Naive thymus-derived CD8-positive, alpha-beta T cell (primary cell): ENCODE results near the gene NHLRC4. TPM values are rescaled to one million over a fixed set of nuclear protein-coding genes. Genes with fewer than 3 reads are reported as not detected.

ENCODE experiments used
- ATAC-seq, 2 donors: fragments of 150-1000 bp; cut with Tn5 transposase in 1 of 2; sonication (Bioruptor Pico), chemical (Tn5 transposase) in 1 of 2; 1 replicate in 1 of 2; 2 replicates in 1 of 2; pipeline ENCODE4 v1.10.0; 2021; ENCODE audit warnings: mild to moderate bottlenecking in 2 of 2, moderate library complexity in 2 of 2
- POLR2A ChIA-PET: fragments of 350-600 bp; sonication (Branson Sonifier 250); formaldehyde crosslinking; loops from one replicate; lab custom pipeline; 2021; ENCODE audit warnings: antibody characterized with exemption; lab: Charles Lee
- DNase-seq, 10 donors: peaks; one replicate each; pipeline versions ENCODE4 v3.0.0 to v3.0.0-alpha.2; 2020 to 2022
- H3K27ac Mint-ChIP-seq, 10 donors: one replicate each; pipeline ENCODE4 v1.8.0; 2020 to 2022; ENCODE audit warnings: mild to moderate bottlenecking in 10 of 10, mixed read lengths in 10 of 10, moderate library complexity in 4 of 10, inconsistent platforms in 1 of 10
- H3K27me3 Mint-ChIP-seq, 5 donors: one replicate each; pipeline ENCODE4 v1.8.0; 2021 to 2022; ENCODE audit warnings: mixed read lengths in 5 of 5
- H3K36me3 Mint-ChIP-seq, 3 donors: one replicate each; pipeline ENCODE4 v1.8.0; 2020 to 2022; ENCODE audit warnings: mixed read lengths in 3 of 3, mild to moderate bottlenecking in 2 of 3, inconsistent platforms in 1 of 3
- H3K4me1 Mint-ChIP-seq, 4 donors: one replicate each; pipeline ENCODE4 v1.8.0; 2021 to 2022; ENCODE audit warnings: mixed read lengths in 4 of 4
- H3K4me3 Mint-ChIP-seq, 10 donors: one replicate each; pipeline ENCODE4 v1.8.0; 2020 to 2022; ENCODE audit warnings: mild to moderate bottlenecking in 10 of 10, mixed read lengths in 10 of 10, moderate library complexity in 6 of 10, inconsistent platforms in 1 of 10
- H3K9me3 Mint-ChIP-seq, 9 donors: one replicate each; pipeline ENCODE4 v1.8.0; 2020 to 2022; ENCODE audit warnings: mixed read lengths in 9 of 9, mild to moderate bottlenecking in 3 of 9, inconsistent platforms in 1 of 9, moderate library complexity in 1 of 9
- polyA plus RNA-seq, 3 donors: library from polyadenylated mRNA; unstranded; fragments of 300-500 nt; fragmentation: Illumina TruSeq; gene quantifications; one replicate each; pipeline ENCODE4 v1.2.3, GENCODE V29; 2021
- total RNA-seq, 8 experiments: library from RNA in 2 of 8; stranded (reverse) in 2 of 8; gene quantifications; one replicate each; pipeline ENCODE4 v1.2.3 and lab custom pipeline; 2021 to 2026

NHLRC4 gene
- total and polyA plus RNA-seq, 5 experiments from 2014 or later, result 1.5 to 5.3 (median 3.3) TPM

- POLR2A ChIA-PET, result interaction anchor here (1.2 to 2.1 kb wide), 5 partner anchors 18 to 69 kb away, joined by 3 to 8 read pairs (median 5); partner anchors contain the start of genes CAPN15 and METTL26
- DNase-seq (no peak), ATAC-seq (no peak)
- H3K27ac Mint-ChIP-seq, result peak overlapping the region in 9 of 10 donors; percentile 66 to 91 (median 88)
- H3K27me3 Mint-ChIP-seq, result peaks cover 0 to 1% (median 0%) of the 10 kb centered on the region in 5 donors
- H3K36me3 Mint-ChIP-seq, result no peaks in the 10 kb centered on the region
- H3K4me3 Mint-ChIP-seq, result peak overlapping the region; percentile 60 to 84 (median 74)
- peaks cover 0 to 2% (median 0%) of the 10 kb centered on the region in 9 donors for H3K9me3 Mint-ChIP-seq
- peaks cover 20 to 39% (median 35%) of the 10 kb centered on the region in 4 donors for H3K4me1 Mint-ChIP-seq
Measured at GRCh38 chr16:567373-568256, 810 bp downstream of the NHLRC4 start.

GRCh38 chr16:568401-569258 lies 1.8 kb downstream of the NHLRC4 start:
- DNase-seq, result no peak
- H3K27ac Mint-ChIP-seq, result peak overlapping the region in 9 of 10 donors; percentile 85 to 94 (median 91)
- no peaks in the 10 kb centered on the region for H3K27me3 Mint-ChIP-seq
- ATAC-seq, result no peak
- no peaks in the 10 kb centered on the region for H3K36me3 Mint-ChIP-seq
- POLR2A ChIA-PET, result interaction anchor here (0.6 to 2.1 kb wide), 4 partner anchors 20 to 167 kb away, joined by 3 to 8 read pairs (median 4); partner anchors contain the start of genes CAPN15 and DECR2
- H3K9me3 Mint-ChIP-seq, result peaks cover 0 to 2% (median 0%) of the 10 kb centered on the region in 9 donors
- H3K4me3 Mint-ChIP-seq, result peak overlapping the region; percentile 81 to 91 (median 84)
- peaks cover 20 to 39% (median 35%) of the 10 kb centered on the region in 4 donors for H3K4me1 Mint-ChIP-seq

DNA sequence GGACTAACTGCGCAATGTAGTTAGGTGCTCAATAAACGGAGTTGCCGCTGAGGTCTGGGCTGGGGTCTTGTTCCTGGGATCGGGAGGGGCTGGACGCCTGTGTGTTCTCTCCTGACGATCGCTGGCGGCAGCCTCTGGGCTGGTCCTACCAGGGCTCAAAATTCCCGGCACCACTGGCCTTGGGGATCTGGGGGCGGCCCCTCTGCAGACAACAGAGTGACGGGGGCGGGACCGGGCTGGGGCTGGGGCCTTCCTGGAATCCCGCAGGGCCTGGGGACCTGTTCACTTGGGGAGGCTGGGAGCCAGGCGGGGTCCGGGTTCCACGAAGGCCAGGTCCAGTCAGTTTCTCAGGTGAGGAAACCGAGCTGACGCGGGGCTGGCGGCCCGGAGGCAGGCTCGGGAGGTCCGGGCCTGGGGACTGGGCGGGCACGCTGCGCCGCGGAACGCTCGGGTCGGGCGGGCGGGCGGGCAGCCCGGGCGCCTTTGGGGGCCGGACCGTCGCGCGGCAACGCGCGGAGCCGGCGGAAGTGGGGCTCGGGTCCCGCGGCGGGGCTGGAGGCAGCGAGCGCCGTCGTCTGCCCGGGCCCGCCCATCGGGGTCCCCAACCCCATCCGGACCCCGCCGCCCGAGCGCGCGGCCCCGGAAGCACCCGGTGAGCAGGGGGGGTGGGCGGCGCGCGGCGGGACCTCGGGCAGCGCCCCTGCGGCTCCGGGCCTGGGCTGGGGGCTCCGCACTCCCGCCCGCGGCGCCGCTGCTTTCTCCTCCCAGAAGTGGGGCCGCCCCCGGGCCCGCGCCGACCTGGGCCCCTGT lies 2.8 kb downstream of the NHLRC4 start, which contains the start of gene PIGQ:
TSS of gene PIGQ (plus strand) at position 524 of the 810 bp plus-strand sequence. CDS start 4,107 bp downstream, outside the sequence.
- POLR2A ChIA-PET, result interaction anchor here (0.6 to 1.2 kb wide), 2 partner anchors 13 to 168 kb away, joined by 3 read pairs; partner anchors contain the start of gene DECR2
- no peaks in the 10 kb centered on the region for H3K36me3 Mint-ChIP-seq
- peaks cover 0 to 2% (median 0%) of the 10 kb centered on the region in 9 donors for H3K9me3 Mint-ChIP-seq

GRCh38 chr16:572865-573650 lies 6.3 kb downstream of the NHLRC4 start:
- Mint-ChIP-seq H3K27ac (no peak overlapping the region), H3K4me1 (peaks cover 14 to 32% (median 25%) of the 10 kb centered on the region in 4 donors), H3K9me3 (peaks cover 0 to 2% (median 0%) of the 10 kb centered on the region in 9 donors), H3K4me3 (no peak overlapping the region), H3K27me3 (no peaks in the 10 kb centered on the region), H3K36me3 (peaks cover 0 to 2% (median 0%) of the 10 kb centered on the region in 3 donors)
- ATAC-seq, result no peak
- no peak for DNase-seq
- POLR2A ChIA-PET, result interaction anchor here (0.9 kb wide), 1 partner anchor 12 kb away, joined by 3 read pairs; no protein-coding TSS in a partner anchor

More for the DNA sequence above, 2.8 kb downstream of the NHLRC4 start, which contains the start of gene PIGQ:
- no peaks in the 10 kb centered on the region for H3K27me3 Mint-ChIP-seq
- ATAC-seq, result peak; percentile 74 to 75
- H3K4me3 Mint-ChIP-seq, result peak within 1 kb of the TSS; percentile 81 to 93 (median 84)
- DNase-seq, result peak; percentile 46 to 81 (median 65)
- H3K27ac Mint-ChIP-seq, result peak within 1 kb of the TSS; percentile 85 to 98 (median 92)
- H3K4me1 Mint-ChIP-seq, result peaks cover 20 to 39% (median 35%) of the 10 kb centered on the region in 4 donors

- POLR2A ChIA-PET, result interaction anchor here (0.9 kb wide), 1 partner anchor 11 kb away, joined by 3 read pairs; no protein-coding TSS in a partner anchor
- H3K4me1 Mint-ChIP-seq, result peaks cover 14 to 27% (median 21%) of the 10 kb centered on the region in 4 donors
- ATAC-seq (no peak), DNase-seq (no peak)
- no peaks in the 10 kb centered on the region for H3K27me3 Mint-ChIP-seq
- no peak overlapping the region for H3K27ac Mint-ChIP-seq
- H3K36me3 Mint-ChIP-seq, result peaks cover 0 to 2% (median 0%) of the 10 kb centered on the region in 3 donors
- no peak overlapping the region for H3K4me3 Mint-ChIP-seq
- H3K9me3 Mint-ChIP-seq, result no peaks in the 10 kb centered on the region
Measured at GRCh38 chr16:574021-574760, 7.4 kb downstream of the NHLRC4 start.

DNA sequence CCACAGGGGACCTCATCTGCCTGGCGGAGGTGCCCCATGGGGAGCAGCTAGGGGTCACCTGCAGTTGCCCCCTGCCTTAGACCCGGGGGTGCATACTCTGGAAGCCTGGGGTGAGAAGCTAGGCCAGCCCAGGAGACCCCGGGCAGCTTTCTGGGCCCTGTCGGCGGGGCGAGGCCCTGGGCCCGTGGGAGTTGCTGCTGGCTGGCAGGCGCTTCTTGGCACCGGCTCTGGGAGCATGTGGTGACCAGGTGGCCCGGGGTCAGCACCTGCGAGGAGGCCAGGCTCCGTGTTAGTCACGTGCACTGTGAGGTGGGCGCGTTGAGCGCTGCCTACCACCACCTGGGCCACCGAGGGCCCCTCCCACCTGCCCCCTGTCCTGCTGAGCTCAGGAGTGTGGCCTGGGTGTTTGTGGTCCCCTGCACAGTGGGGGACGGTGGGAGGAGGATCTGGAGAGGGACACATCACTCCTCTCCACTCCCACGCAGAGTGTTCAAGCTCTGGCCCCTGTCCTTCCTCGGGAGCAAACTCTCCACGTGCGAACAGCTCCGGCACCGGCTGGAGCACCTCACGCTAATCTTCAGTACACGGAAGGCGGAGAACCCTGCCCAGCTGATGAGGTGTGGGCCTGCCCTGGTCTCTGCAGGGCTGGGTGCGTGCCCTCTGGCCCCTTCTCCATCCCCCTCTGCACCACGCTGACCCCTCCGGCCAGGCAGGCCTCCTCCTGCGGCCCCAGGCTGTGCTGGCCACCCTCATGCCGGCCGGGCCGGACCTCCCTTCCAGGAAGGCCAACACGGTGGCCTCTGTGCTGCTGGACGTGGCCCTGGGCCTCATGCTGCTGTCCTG lies 8.8 kb downstream of the NHLRC4 start:
- DNase-seq, result no peak
- H3K4me3 Mint-ChIP-seq, result no peak overlapping the region
- no peaks in the 10 kb centered on the region for H3K9me3 Mint-ChIP-seq
- ATAC-seq, result no peak
- peaks cover 0 to 2% (median 0%) of the 10 kb centered on the region in 3 donors for H3K36me3 Mint-ChIP-seq
- POLR2A ChIA-PET, result interaction anchor here (1.4 kb wide), 1 partner anchor 11 kb away, joined by 3 read pairs; no protein-coding TSS in a partner anchor
- no peaks in the 10 kb centered on the region for H3K27me3 Mint-ChIP-seq
- peaks cover 14 to 21% (median 16%) of the 10 kb centered on the region in 4 donors for H3K4me1 Mint-ChIP-seq
- H3K27ac Mint-ChIP-seq, result no peak overlapping the region

GRCh38 chr16:576197-576822 lies 9.5 kb downstream of the NHLRC4 start:
- ATAC-seq (no peak), DNase-seq (no peak)
- H3K4me1 Mint-ChIP-seq, result peaks cover 7 to 14% (median 9%) of the 10 kb centered on the region in 4 donors
- peaks cover 0 to 2% (median 0%) of the 10 kb centered on the region in 3 donors for H3K36me3 Mint-ChIP-seq
- POLR2A ChIA-PET, result interaction anchor here (0.5 to 1.4 kb wide), 2 partner anchors 11 to 49 kb away, joined by 3 to 4 read pairs; partner anchors contain the start of gene CAPN15
- H3K9me3 Mint-ChIP-seq, result no peaks in the 10 kb centered on the region
- H3K4me3 Mint-ChIP-seq, result no peak overlapping the region
- H3K27ac Mint-ChIP-seq, result no peak overlapping the region
- H3K27me3 Mint-ChIP-seq, result no peaks in the 10 kb centered on the region

DNA sequence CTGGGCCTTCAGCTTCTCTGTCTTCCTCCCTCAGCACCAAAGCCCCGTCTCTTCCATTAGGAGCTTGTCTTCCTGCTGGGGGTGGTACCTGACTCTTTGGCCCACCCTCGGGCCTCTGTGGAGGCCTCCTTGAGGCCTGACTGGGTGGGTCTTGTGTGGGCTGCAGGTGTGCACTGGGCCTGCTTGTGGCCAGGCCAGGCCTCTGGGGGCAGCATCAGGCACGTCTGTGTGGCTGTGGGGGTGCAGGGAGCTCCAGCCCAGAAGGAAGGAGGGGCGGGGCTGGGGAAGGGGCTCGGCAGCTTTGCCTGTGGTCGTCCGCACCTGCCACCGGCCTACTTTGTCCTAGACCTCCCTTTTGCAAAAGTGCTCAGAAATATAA lies 10.0 kb downstream of the NHLRC4 start:
- H3K36me3 Mint-ChIP-seq, result peaks cover 0 to 2% (median 0%) of the 10 kb centered on the region in 3 donors
- ATAC-seq (no peak), DNase-seq (no peak)
- peaks cover 2 to 9% (median 4%) of the 10 kb centered on the region in 4 donors for H3K4me1 Mint-ChIP-seq
- H3K27me3 Mint-ChIP-seq, result no peaks in the 10 kb centered on the region
- no peak overlapping the region for H3K4me3 Mint-ChIP-seq
- no peaks in the 10 kb centered on the region for H3K9me3 Mint-ChIP-seq
- POLR2A ChIA-PET, result interaction anchor here (0.5 kb wide), 1 partner anchor 50 kb away, joined by 4 read pairs; the partner anchor contains the start of gene CAPN15
- H3K27ac Mint-ChIP-seq, result no peak overlapping the region

DNA sequence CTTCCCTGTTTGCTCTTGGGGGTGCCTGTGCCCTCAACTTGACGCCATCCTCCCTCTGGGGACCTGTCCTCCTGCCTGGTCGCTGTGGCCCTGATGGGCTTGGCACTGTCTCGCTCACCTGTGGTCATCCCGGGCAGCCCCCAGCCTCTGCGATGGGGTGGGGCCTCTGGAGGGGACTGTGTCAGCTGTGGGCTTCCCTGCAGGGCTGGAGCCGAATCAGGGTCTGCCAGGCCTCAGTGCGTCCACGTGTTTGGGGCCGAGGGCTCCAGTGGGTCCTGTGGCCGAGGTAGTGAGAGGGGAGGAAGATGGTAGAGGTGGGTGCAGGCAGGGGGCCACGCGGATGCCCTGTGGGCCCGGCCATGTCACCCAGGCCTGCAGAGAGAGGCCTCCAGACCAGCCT lies 11.0 kb downstream of the NHLRC4 start:
- POLR2A ChIA-PET, result interaction anchor here (0.6 to 2.5 kb wide), 2 partner anchors 11 to 76 kb away, joined by 3 to 10 read pairs; no protein-coding TSS in a partner anchor
- Mint-ChIP-seq H3K4me1 (peaks cover 0 to 5% (median 2%) of the 10 kb centered on the region in 4 donors), H3K36me3 (peaks cover 0 to 2% (median 0%) of the 10 kb centered on the region in 3 donors), H3K4me3 (no peak overlapping the region), H3K27me3 (no peaks in the 10 kb centered on the region), H3K27ac (no peak overlapping the region), H3K9me3 (no peaks in the 10 kb centered on the region)
- no peak for ATAC-seq
- DNase-seq, result no peak
